IMR-90 (cell line): Measurements from ENCODE around the gene SSNA1. TPM values are rescaled to one million over a fixed set of nuclear protein-coding genes. Genes with fewer than 3 reads are reported as not detected.

Experiments
- ATAC-seq: fragments of 200-7000 bp; cut with Tn5 transposase; 2 replicates; pipeline ENCODE4 v1.9.1; 2020; ENCODE audit warnings: low read depth, mild to moderate bottlenecking, moderate library complexity
- BruUV-seq: library from RNA; stranded (reverse); fragments of 400-500 nt; replicated peaks from 2 replicates; lab custom pipeline; 2021; lab: Mats Ljungman, UMichigan
- CTCF ChIA-PET: fragments of 300-600 bp; formaldehyde crosslinking; extraction: SDS; loops from one replicate; lab custom pipeline; 2021; ENCODE audit warnings: antibody characterized with exemption; lab: Yijun Ruan, JAX
- POLR2A ChIA-PET: fragments of 300-600 bp; sonication (Branson Sonifier 250); formaldehyde crosslinking; loops from one replicate; lab custom pipeline; 2022; ENCODE audit warnings: antibody characterized with exemption; ENCODE audit not compliant: unreplicated experiment; lab: Charles Lee
- DNase-seq: peaks from one replicate; pipeline ENCODE4 v3.0.0; 2013
- H2AFZ ChIP-seq: replicated peaks from 2 replicates; pipeline ENCODE3; 2013; ENCODE audit warnings: low read length, mild to moderate bottlenecking; ENCODE audit not compliant: poor library complexity
- H2AK5ac ChIP-seq: 2 replicates; pipeline ENCODE4 v1.6.1; 2013; ENCODE audit warnings: low read depth, low read length, inconsistent platforms
- H2AK9ac ChIP-seq: replicated peaks from 2 replicates; pipeline ENCODE3; 2013; ENCODE audit warnings: mild to moderate bottlenecking, low read depth, low read length, moderate library complexity; ENCODE audit not compliant: poor library complexity
- H2BK120ac ChIP-seq: 2 replicates; pipeline ENCODE4 v1.6.1; 2013; ENCODE audit warnings: low read depth, low read length, inconsistent platforms
- H2BK15ac ChIP-seq: 3 replicates; pipeline ENCODE4 v1.6.1; 2013; ENCODE audit warnings: low read depth, low read length, inconsistent platforms
- H2BK20ac ChIP-seq: 2 replicates; pipeline ENCODE4 v1.6.1; 2013; ENCODE audit warnings: low read depth, mild to moderate bottlenecking, inconsistent platforms, low read length, moderate library complexity
- H2BK5ac ChIP-seq: 2 replicates; pipeline ENCODE4 v1.6.1; 2013; ENCODE audit warnings: mild to moderate bottlenecking, low read depth, low read length, inconsistent platforms; ENCODE audit not compliant: poor library complexity, severe bottlenecking
- H3K14ac ChIP-seq: replicated peaks from 2 replicates; pipeline ENCODE4 v1.6.1; 2013; ENCODE audit warnings: low read depth, low read length, inconsistent platforms
- H3K18ac ChIP-seq: 2 replicates; pipeline ENCODE4 v1.6.1; 2013; ENCODE audit warnings: low read depth, low read length, control low read depth
- H3K23ac ChIP-seq: 2 replicates; pipeline ENCODE4 v1.6.1; 2013; ENCODE audit warnings: low read depth, low read length, inconsistent platforms
- H3K27ac ChIP-seq: 2 replicates; pipeline ENCODE4 v1.5.1; 2013; ENCODE audit warnings: mild to moderate bottlenecking, control low read depth, low read length; ENCODE audit not compliant: insufficient read depth
- H3K27me3 ChIP-seq: 2 replicates; pipeline ENCODE4 v1.6.1; 2013; ENCODE audit warnings: low read length; ENCODE audit not compliant: control insufficient read depth, insufficient read depth
- H3K36me3 ChIP-seq: 2 replicates; pipeline ENCODE4 v1.6.1; 2013; ENCODE audit warnings: low read length, mixed read lengths; ENCODE audit not compliant: control insufficient read depth, insufficient read depth
- H3K4ac ChIP-seq: 2 replicates; pipeline ENCODE4 v1.6.1; 2013; ENCODE audit warnings: low read depth, low read length, inconsistent platforms
- H3K4me1 ChIP-seq: 2 replicates; pipeline ENCODE4 v1.6.1; 2013; ENCODE audit warnings: low read length, mixed read lengths; ENCODE audit not compliant: control insufficient read depth, insufficient read depth
- H3K4me2 ChIP-seq: 2 replicates; pipeline ENCODE4 v1.6.1; 2013; ENCODE audit warnings: low read depth, mild to moderate bottlenecking, control low read depth, low read length, moderate library complexity
- H3K4me3 ChIP-seq: 2 replicates; pipeline ENCODE4 v1.5.1; 2013; ENCODE audit warnings: low read depth, mild to moderate bottlenecking, control low read depth, low read length, moderate library complexity; ENCODE audit not compliant: insufficient read depth
- H3K56ac ChIP-seq: 2 replicates; pipeline ENCODE4 v1.6.1; 2013; ENCODE audit warnings: low read length, inconsistent platforms; ENCODE audit not compliant: insufficient read depth; ENCODE audit errors: extremely low read depth
- H3K79me1 ChIP-seq, 2 experiments: 2 replicates each; pipeline ENCODE4 v1.6.1; 2013; ENCODE audit warnings: low read length in 2 of 2, inconsistent platforms in 1 of 2, low read depth in 1 of 2
- H3K9ac ChIP-seq: 2 replicates; pipeline ENCODE4 v1.6.1; 2013; ENCODE audit warnings: low read depth, low read length, control low read depth
- H3K9me1 ChIP-seq: 2 replicates; pipeline ENCODE4 v1.6.1; 2013; ENCODE audit warnings: low read length, inconsistent platforms; ENCODE audit not compliant: insufficient read depth
- H3K9me3 ChIP-seq: 2 replicates; pipeline ENCODE4 v1.6.1; 2013; ENCODE audit warnings: low read length; ENCODE audit not compliant: control insufficient read depth, insufficient read depth
- H4K20me1 ChIP-seq: 2 replicates; pipeline ENCODE4 v1.6.1; 2013; ENCODE audit warnings: low read length, inconsistent platforms; ENCODE audit not compliant: insufficient read depth
- H4K5ac ChIP-seq: 2 replicates; pipeline ENCODE4 v1.6.1; 2013; ENCODE audit warnings: mild to moderate bottlenecking, low read depth, low read length, control low read depth
- H4K8ac ChIP-seq, 2 experiments: 2 replicates each; pipeline ENCODE4 v1.6.1; 2013; ENCODE audit warnings: low read depth in 2 of 2, low read length in 2 of 2, control low read depth in 1 of 2, inconsistent platforms in 1 of 2
- H4K91ac ChIP-seq: 2 replicates; pipeline ENCODE4 v1.6.1; 2013; ENCODE audit warnings: low read depth, low read length, inconsistent platforms; ENCODE audit not compliant: insufficient read depth
- BHLHE40 ChIP-seq: fragments of 150-350 bp; IDR thresholded peaks from 2 replicates; pipeline ENCODE4 v1.6.1; 2016; ENCODE audit warnings: mild to moderate bottlenecking, low read depth, low read length
- CEBPB ChIP-seq: IDR thresholded peaks from 2 replicates; pipeline ENCODE4 v1.6.1; 2012; ENCODE audit warnings: low read depth, low read length, improper control_type of control experiment
- CHD1 ChIP-seq: IDR thresholded peaks from 2 replicates; pipeline ENCODE4 v1.6.1; 2012; ENCODE audit warnings: low read depth, low read length, improper control_type of control experiment
- ELK1 ChIP-seq: fragments of 150-350 bp; IDR thresholded peaks from 2 replicates; pipeline ENCODE4 v1.6.1; 2016; ENCODE audit warnings: low read depth, mild to moderate bottlenecking, low read length, moderate library complexity, borderline replicate concordance
- FOS ChIP-seq: fragments of 150-350 bp; IDR thresholded peaks from 2 replicates; pipeline ENCODE4 v1.6.1; 2016; ENCODE audit warnings: low read depth, low read length
- MAFK ChIP-seq: IDR thresholded peaks from 2 replicates; pipeline ENCODE4 v1.6.1; 2012; ENCODE audit warnings: low read depth, low read length, improper control_type of control experiment
- MAZ ChIP-seq: IDR thresholded peaks from 2 replicates; pipeline ENCODE4 v1.6.1; 2012; ENCODE audit warnings: low read depth, mild to moderate bottlenecking, low read length, improper control_type of control experiment, moderate library complexity, borderline replicate concordance
- MXI1 ChIP-seq: IDR thresholded peaks from 2 replicates; pipeline ENCODE4 v1.6.1; 2012; ENCODE audit warnings: low read depth, mild to moderate bottlenecking, low read length, moderate library complexity, borderline replicate concordance
- NFE2L2 ChIP-seq: fragments of 150-350 bp; IDR thresholded peaks from 2 replicates; pipeline ENCODE4 v1.6.1; 2016; ENCODE audit warnings: low read depth, mild to moderate bottlenecking, low read length
- POLR2A ChIP-seq: IDR thresholded peaks from 2 replicates; pipeline ENCODE4 v1.6.1; 2012; ENCODE audit warnings: mild to moderate bottlenecking, low read depth, low read length
- RAD21 ChIP-seq: IDR thresholded peaks from 2 replicates; pipeline ENCODE4 v1.6.1; 2012; ENCODE audit warnings: low read length, improper control_type of control experiment
- RCOR1 ChIP-seq: IDR thresholded peaks from 2 replicates; pipeline ENCODE4 v1.6.1; 2012; ENCODE audit warnings: mild to moderate bottlenecking, low read length, improper control_type of control experiment; ENCODE audit not compliant: insufficient replicate concordance
- USF2 ChIP-seq: fragments of 150-350 bp; IDR thresholded peaks from 2 replicates; pipeline ENCODE4 v1.6.1; 2017; ENCODE audit warnings: mild to moderate bottlenecking, antibody characterized with exemption, low read length, low read depth
- WGBS, 2 experiments: methylation state at CpG; one replicate each; pipeline versions ENCODE4 v1.1.5 to v1.1.7; 2013; ENCODE audit warnings: missing lambda C conversion rate in 2 of 2; ENCODE audit not compliant: insufficient read length in 1 of 2; ENCODE audit errors: extremely low coverage in 2 of 2; 5-methylcytosine and 5-hydroxymethylcytosine counted together
- dilution Hi-C: fragments of 300-500 bp; cut with HindIII; formaldehyde crosslinking; loops from one replicate; pipeline ENCODE4 v1.14.3; 2018; ENCODE audit warnings: low sequenced_read_pairs; ENCODE audit not compliant: unreplicated experiment
- in situ Hi-C: fragments of 300-500 bp; cut with MboI; formaldehyde crosslinking; loops from 3 replicates; pipeline ENCODE4 v1.14.3; 2019; ENCODE audit warnings: low sequenced_read_pairs, inconsistent platforms, mixed read lengths
- intact Hi-C: fragments of 100-400 bp; cut with micrococcal nuclease; formaldehyde crosslinking; loops from 2 replicates; pipeline ENCODE4 v1.10.0; 2022
- polyA plus RNA-seq, 3 experiments: library from polyadenylated mRNA; depleted of rRNA; stranded (reverse); fragments of >200 nt; gene quantifications; 2 replicates each; pipeline ENCODE4 v1.2.3, GENCODE V29; 2012; ENCODE audit warnings: low replicate concordance in 1 of 3
- total RNA-seq: library from RNA; depleted of rRNA; stranded (reverse); fragments of >200 nt; gene quantifications from 2 replicates; pipeline ENCODE4 v1.2.3, GENCODE V29; 2012

The SSNA1 gene
- total and polyA plus RNA-seq, 2 of the 4 experiments (the other 2 are of a cell fraction), result 55.7 to 86.7 TPM

- Histone ChIP-seq H3K79me1 (peaks cover 0 to 4% of the 10 kb centered on the region in 2 experiments; a peak in 1 of 4 replicates), H3K36me3 (peaks cover 16% of the 10 kb centered on the region), H3K4me1 (peaks cover 14% of the 10 kb centered on the region), H3K9ac (no peak overlapping the region), H2AK9ac (no peak overlapping the region), H3K27me3 (no peaks in the 10 kb centered on the region), H4K8ac (no peak overlapping the region; a peak in 1 of 4 replicates), H4K20me1 (no peaks in the 10 kb centered on the region), H2AFZ (peak overlapping the region; percentile 61), H3K18ac (no peak overlapping the region), H2BK20ac (no peak overlapping the region), H3K23ac (no peak overlapping the region), H3K9me3 (no peaks in the 10 kb centered on the region), H3K4me2 (no peak overlapping the region), H3K4me3 (no peak overlapping the region), H4K5ac (no peak overlapping the region), H2BK15ac (no peak overlapping the region), H2BK5ac (no peak overlapping the region), H2AK5ac (no peak overlapping the region), H3K27ac (no peak overlapping the region; the same call in 1 of the 2 replicates), H2BK120ac (no peak overlapping the region), H3K56ac (no peak overlapping the region), H3K4ac (no peak overlapping the region), H3K14ac (no peak overlapping the region), H3K9me1 (peaks cover 3% of the 10 kb centered on the region; the same call in 1 of the 2 replicates), H4K91ac (no peak overlapping the region)
- BruUV-seq, result no TSS peak
- dilution Hi-C loops, result no loop called here
- no peak for ATAC-seq
- DNase-seq, result no peak
- intact Hi-C loops, result no loop called here
- ChIA-PET CTCF (no interaction called here), POLR2A (no interaction called here)
- 91% methylated on average over 11 of the region's 30 CpGs; no CpG with 5 or more reads in 1 of the 2 experiments for WGBS, 2 experiments
- no peak for TF ChIP-seq MXI1
- TF ChIP-seq ELK1, result no peak
- TF ChIP-seq BHLHE40, result no peak
- no peak for TF ChIP-seq MAFK
- TF ChIP-seq USF2, result no peak
- no peak for TF ChIP-seq MAZ
- TF ChIP-seq POLR2A, result no peak
- TF ChIP-seq RAD21, result no peak
- no peak for TF ChIP-seq FOS
- TF ChIP-seq CEBPB, result no peak
- no peak for TF ChIP-seq RCOR1
- TF ChIP-seq CHD1, result no peak
- TF ChIP-seq NFE2L2, result no peak
- in situ Hi-C loops, result no loop called here
Observed at GRCh38 chr9:137218212-137218753, 29.8 kb downstream of the SSNA1 start.
